SK-N-SH (cell line): ENCODE results near the gene CYTH3. TPM values are rescaled to one million over a fixed set of nuclear protein-coding genes. Genes with fewer than 3 reads are reported as not detected.

ENCODE experiments used
- CTCF ChIA-PET: fragments of 300-600, 350-600 bp; formaldehyde crosslinking; extraction: SDS; loops from one replicate; lab custom pipeline; 2021; lab: Yijun Ruan, JAX
- POLR2A ChIA-PET: fragments of 350-600 bp; sonication (Branson Sonifier 250); formaldehyde crosslinking; extraction: SDS; loops from one replicate; lab custom pipeline; 2020; ENCODE audit warnings: antibody characterized with exemption, inconsistent platforms; lab: Yijun Ruan, JAX
- DNase-seq: peaks from one replicate; pipeline ENCODE4 v3.0.0; 2012
- H2AFZ ChIP-seq: fragments of 200-600 bp; sonication (generic); 2 replicates; pipeline ENCODE4 v1.8.1; 2016; ENCODE audit warnings: antibody characterized with exemption, mild to moderate bottlenecking, low read depth
- H3F3A ChIP-seq: fragments of 200-600 bp; sonication (generic); replicated peaks from 2 replicates; pipeline ENCODE3; 2016; ENCODE audit warnings: antibody characterized with exemption, mild to moderate bottlenecking; ENCODE audit not compliant: insufficient read depth
- H3K27ac ChIP-seq, 2 experiments: fragments of 200-500 bp in 1 of 2; fragments of 200-600 bp in 1 of 2; sonication (Bioruptor generic) in 1 of 2; sonication (generic), shearing (Covaris generic) in 1 of 2; 2 replicates each; pipeline versions ENCODE4 v1.5.1 to v1.6.1; 2014 to 2016; ENCODE audit warnings: low read depth in 2 of 2, inconsistent platforms in 1 of 2, low read length in 1 of 2, mild to moderate bottlenecking in 1 of 2, mixed read lengths in 1 of 2
- H3K27me3 ChIP-seq: fragments of 200-600 bp; sonication (generic), shearing (Covaris generic); 2 replicates; pipeline ENCODE4 v1.6.1; 2016; ENCODE audit warnings: mixed run types; ENCODE audit not compliant: insufficient read depth
- H3K36me3 ChIP-seq, 2 experiments: fragments of 200-500 bp in 1 of 2; fragments of 200-600 bp in 1 of 2; sonication (Bioruptor generic) in 1 of 2; sonication (generic) in 1 of 2; replicated peaks in 1 of 2; 2 replicates each; pipeline versions ENCODE3 to v1.5.1; 2014 to 2016; ENCODE audit warnings: low read length in 1 of 2, mild to moderate bottlenecking in 1 of 2; ENCODE audit not compliant: insufficient read depth in 2 of 2, control insufficient read depth in 1 of 2
- H3K4me1 ChIP-seq, 2 experiments: fragments of 200-500 bp in 1 of 2; fragments of 200-600 bp in 1 of 2; sonication (Bioruptor generic) in 1 of 2; sonication (generic), shearing (Covaris generic) in 1 of 2; 2 replicates each; pipeline versions ENCODE4 v1.5.1 to v1.6.1; 2014 to 2016; ENCODE audit warnings: low read depth in 1 of 2, low read length in 1 of 2, mixed run types in 1 of 2; ENCODE audit not compliant: insufficient read depth in 2 of 2, control insufficient read depth in 1 of 2
- H3K4me2 ChIP-seq: fragments of 200-600 bp; sonication (generic), shearing (Covaris generic); 2 replicates; pipeline ENCODE4 v1.6.1; 2017; ENCODE audit warnings: mixed run types
- H3K4me3 ChIP-seq, 2 experiments: fragments of 200-500 bp in 1 of 2; fragments of 200-600 bp in 1 of 2; sonication (Bioruptor generic) in 1 of 2; sonication (generic), shearing (Covaris generic) in 1 of 2; 2 replicates each; pipeline versions ENCODE4 v1.5.1 to v1.8.1; 2014 to 2016; ENCODE audit warnings: low read depth in 2 of 2, inconsistent platforms in 1 of 2, low read length in 1 of 2, mild to moderate bottlenecking in 1 of 2, mixed read lengths in 1 of 2, moderate library complexity in 1 of 2
- H3K79me2 ChIP-seq: fragments of 200-600 bp; sonication (generic); 2 replicates; pipeline ENCODE4 v1.8.1; 2017; ENCODE audit warnings: mild to moderate bottlenecking; ENCODE audit not compliant: insufficient read depth
- H3K9ac ChIP-seq: fragments of 200-600 bp; sonication (generic); 2 replicates; pipeline ENCODE4 v1.6.1; 2017; ENCODE audit warnings: mixed run types
- H3K9me2 ChIP-seq: fragments of 200-600 bp; sonication (generic); 2 replicates; pipeline ENCODE4 v1.6.1; 2017; ENCODE audit warnings: mixed run types
- H3K9me3 ChIP-seq: fragments of 200-600 bp; sonication (generic); 2 replicates; pipeline ENCODE4 v1.6.1; 2017; ENCODE audit warnings: mixed run types, mild to moderate bottlenecking, moderate library complexity
- H4K20me1 ChIP-seq: fragments of 200-600 bp; sonication (generic); 2 replicates; pipeline ENCODE4 v1.6.1; 2017; ENCODE audit warnings: mild to moderate bottlenecking, mixed run types; ENCODE audit not compliant: insufficient read depth
- CHD2 ChIP-seq: fragments of 150-350 bp; IDR thresholded peaks from 2 replicates; pipeline ENCODE4 v1.6.1; 2018; ENCODE audit warnings: low read length; ENCODE audit not compliant: partially characterized antibody
- CTCF ChIP-seq: fragments of 200-600 bp; sonication (generic); IDR thresholded peaks from 2 replicates; pipeline ENCODE4 v1.6.1; 2017; ENCODE audit warnings: antibody characterized with exemption, mild to moderate bottlenecking, moderate library complexity
- EP300 ChIP-seq, 2 experiments: IDR thresholded peaks; 2 replicates each; pipeline versions ENCODE4 v1.4.0 to v1.6.1; 2012; ENCODE audit warnings: borderline replicate concordance in 1 of 2, low read depth in 1 of 2, low read length in 1 of 2
- EZH2phosphoT487 ChIP-seq: fragments of 200-600 bp; sonication (generic); IDR thresholded peaks from 2 replicates; pipeline ENCODE4 v1.6.1; 2017; ENCODE audit warnings: low read depth, mixed run types, mild to moderate bottlenecking, antibody characterized with exemption, moderate library complexity, borderline replicate concordance
- FOSL2 ChIP-seq: IDR thresholded peaks from 2 replicates; pipeline ENCODE4 v1.4.0; 2012; ENCODE audit warnings: low read depth, mild to moderate bottlenecking, moderate library complexity, borderline replicate concordance
- GATA2 ChIP-seq: sonication (generic); formaldehyde crosslinking; IDR thresholded peaks from 2 replicates; pipeline ENCODE4 v1.5.0; 2020; ENCODE audit warnings: mild to moderate bottlenecking, missing genetic modification reagents
- JUND ChIP-seq: IDR thresholded peaks from 2 replicates; pipeline ENCODE4 v1.4.0; 2012
- MEF2A ChIP-seq: IDR thresholded peaks from 2 replicates; pipeline ENCODE4 v1.4.0; 2012; ENCODE audit warnings: low read depth, borderline replicate concordance
- MXI1 ChIP-seq: IDR thresholded peaks from 2 replicates; pipeline ENCODE4 v1.6.1; 2012; ENCODE audit warnings: mild to moderate bottlenecking, low read depth, low read length, improper control_type of control experiment
- PBX3 ChIP-seq: IDR thresholded peaks from 2 replicates; pipeline ENCODE4; 2012
- RAD21 ChIP-seq: IDR thresholded peaks from 2 replicates; pipeline ENCODE4 v1.6.1; 2012; ENCODE audit warnings: mild to moderate bottlenecking, low read length
- RFX5 ChIP-seq: IDR thresholded peaks from 2 replicates; pipeline ENCODE4 v1.6.1; 2012; ENCODE audit warnings: mild to moderate bottlenecking, improper control_type of control experiment, low read length
- TCF12 ChIP-seq: IDR thresholded peaks from 2 replicates; pipeline ENCODE4 v1.4.0; 2012
- TEAD4 ChIP-seq: IDR thresholded peaks from 2 replicates; pipeline ENCODE4 v1.4.0; 2012; ENCODE audit warnings: mild to moderate bottlenecking, borderline replicate concordance; ENCODE audit not compliant: insufficient read depth
- WGBS: methylation state at CpG from one replicate; pipeline ENCODE4 v1.1.6; 2017; ENCODE audit warnings: low lambda C conversion rate; 5-methylcytosine and 5-hydroxymethylcytosine counted together
- polyA plus RNA-seq, 3 experiments: library from polyadenylated mRNA; depleted of rRNA; stranded (reverse); fragments of >200 nt; gene quantifications; 2 replicates each; pipeline ENCODE4 v1.2.3, GENCODE V29; 2012
- TF ChIP-seq, protein P1 (sequence below): IDR thresholded peaks from 2 replicates; pipeline ENCODE4 v1.4.0; 2012; ENCODE audit warnings: low read depth

Gene CYTH3
- polyA plus RNA-seq, 1 of the 3 experiments (the other 2 are of a cell fraction), result 55.1 TPM

- Histone ChIP-seq H3K4me1 (peaks cover 7 to 18% of the 10 kb centered on the region in 2 experiments; a peak in 2 of 4 replicates), H3K36me3 (peaks cover 24 to 43% of the 10 kb centered on the region in 2 experiments), H3K4me2 (no peak overlapping the region), H3K79me2 (0 out of 2 replicates have a peak, but pooled peaks cover 7% of the 10 kb centered on the region), H3K9me2 (no peaks in the 10 kb centered on the region)
- TF ChIP-seq FOSL2 (0 out of 2 replicates have a peak, but pooled peaks have one; percentile 19), CHD2 (no peak)
- TF ChIP-seq, all 33 proteins: peak for 1
- H3K27me3 ChIP-seq, result no peaks in the 10 kb centered on the region
- POLR2A ChIA-PET, result interaction anchor here (1.2 kb wide), 1 partner anchor 12 kb away, joined by 5 read pairs; no protein-coding TSS in a partner anchor
- no peak overlapping the region for H3K4me3 ChIP-seq
- WGBS, result 68% methylated on average over 4 of the region's 4 CpGs
- no peaks in the 10 kb centered on the region for H3K9me3 ChIP-seq
- CTCF ChIA-PET, result interaction anchor here (0.8 to 3.3 kb wide), 4 partner anchors 8 to 148 kb away, joined by 3 to 10 read pairs (median 4); no protein-coding TSS in a partner anchor
- no peak overlapping the region for H3K9ac ChIP-seq
- DNase-seq, result no peak
- H2AFZ ChIP-seq, result no peak overlapping the region
- H3K27ac ChIP-seq, result no peak overlapping the region
- H3F3A ChIP-seq, result peaks cover 7% of the 10 kb centered on the region
- H4K20me1 ChIP-seq, result no peaks in the 10 kb centered on the region
These were observed 96.8 kb downstream of the CYTH3 start for GRCh38 chr7:6175645-6176044.

GRCh38 chr7:6172910-6173295 is 99.5 kb downstream of the CYTH3 start:
- H3K36me3 ChIP-seq, result peaks cover 43 to 48% of the 10 kb centered on the region in 2 experiments
- 87% methylated on average over 14 of the region's 14 CpGs for WGBS
- POLR2A ChIA-PET, result no interaction called here

More at GRCh38 chr7:6172910-6173295, 99.5 kb downstream of the CYTH3 start:
- no peaks in the 10 kb centered on the region for H3K27me3 ChIP-seq
- DNase-seq, result no peak
- no peaks in the 10 kb centered on the region for H3K9me3 ChIP-seq
- H3F3A ChIP-seq, result peaks cover 7% of the 10 kb centered on the region
- TF ChIP-seq GATA2 (CRISPR knock-in tag) (no peak), EZH2phosphoT487 (no peak), MEF2A (no peak), TEAD4 (no peak), TCF12 (no peak), RAD21 (no peak), CHD2 (no peak), MXI1 (no peak), FOSL2 (no peak), RFX5 (no peak), PBX3 (no peak), JUND (no peak), CTCF (no peak), EP300 (IDR thresholded peaks at IDR 0.05; ENCODE audit: borderline replicate concordance in 1 of 2, low read depth in 1 of 2, low read length in 1 of 2) (no peak)
- TF ChIP-seq, protein P1, sequence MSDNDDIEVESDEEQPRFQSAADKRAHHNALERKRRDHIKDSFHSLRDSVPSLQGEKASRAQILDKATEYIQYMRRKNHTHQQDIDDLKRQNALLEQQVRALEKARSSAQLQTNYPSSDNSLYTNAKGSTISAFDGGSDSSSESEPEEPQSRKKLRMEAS, result no peak
- H3K9me2 ChIP-seq, result no peaks in the 10 kb centered on the region
- peaks cover 7 to 20% of the 10 kb centered on the region in 2 experiments; a peak in 2 of 4 replicates for H3K4me1 ChIP-seq
- H3K27ac ChIP-seq, result no peak overlapping the region; a peak in 1 of 4 replicates
- CTCF ChIA-PET, result interaction anchor here (0.8 to 1.1 kb wide), 3 partner anchors 9 to 150 kb away, joined by 3 read pairs; no protein-coding TSS in a partner anchor
- no peaks in the 10 kb centered on the region for H4K20me1 ChIP-seq
- H3K4me2 ChIP-seq, result no peak overlapping the region
- no peak overlapping the region for H3K4me3 ChIP-seq
- no peak overlapping the region for H2AFZ ChIP-seq
- no peak overlapping the region for H3K9ac ChIP-seq
- H3K79me2 ChIP-seq, result no peaks in the 10 kb centered on the region
